Measurements from ENCODE around the gene ATMIN.

DNA sequence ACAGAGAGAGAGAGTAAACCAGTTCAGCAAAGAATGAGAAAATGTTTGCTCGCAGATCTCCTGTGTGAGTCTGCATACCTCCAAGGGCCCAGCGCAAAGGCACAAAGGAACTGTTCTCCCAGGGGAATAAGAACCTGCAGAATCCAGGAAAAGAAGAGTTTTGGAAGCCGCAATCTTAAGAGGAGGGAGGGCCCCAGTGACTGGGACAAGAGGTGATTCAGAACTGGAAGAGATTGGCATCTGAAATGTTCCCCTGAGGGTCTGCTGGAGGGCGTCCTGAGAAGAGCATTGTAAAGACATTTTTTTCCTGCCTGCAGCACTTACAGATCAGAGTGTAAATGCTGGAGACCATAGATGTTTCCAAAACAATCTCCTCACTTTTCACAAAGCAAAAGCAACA lies 6.1 kb downstream of the ATMIN start:
- TF ChIP-seq, protein P1, sequence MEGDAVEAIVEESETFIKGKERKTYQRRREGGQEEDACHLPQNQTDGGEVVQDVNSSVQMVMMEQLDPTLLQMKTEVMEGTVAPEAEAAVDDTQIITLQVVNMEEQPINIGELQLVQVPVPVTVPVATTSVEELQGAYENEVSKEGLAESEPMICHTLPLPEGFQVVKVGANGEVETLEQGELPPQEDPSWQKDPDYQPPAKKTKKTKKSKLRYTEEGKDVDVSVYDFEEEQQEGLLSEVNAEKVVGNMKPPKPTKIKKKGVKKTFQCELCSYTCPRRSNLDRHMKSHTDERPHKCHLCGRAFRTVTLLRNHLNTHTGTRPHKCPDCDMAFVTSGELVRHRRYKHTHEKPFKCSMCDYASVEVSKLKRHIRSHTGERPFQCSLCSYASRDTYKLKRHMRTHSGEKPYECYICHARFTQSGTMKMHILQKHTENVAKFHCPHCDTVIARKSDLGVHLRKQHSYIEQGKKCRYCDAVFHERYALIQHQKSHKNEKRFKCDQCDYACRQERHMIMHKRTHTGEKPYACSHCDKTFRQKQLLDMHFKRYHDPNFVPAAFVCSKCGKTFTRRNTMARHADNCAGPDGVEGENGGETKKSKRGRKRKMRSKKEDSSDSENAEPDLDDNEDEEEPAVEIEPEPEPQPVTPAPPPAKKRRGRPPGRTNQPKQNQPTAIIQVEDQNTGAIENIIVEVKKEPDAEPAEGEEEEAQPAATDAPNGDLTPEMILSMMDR (IDR thresholded peaks at IDR 0.05; ENCODE audit: borderline replicate concordance, extremely low read depth, low read length, poor library complexity, severe bottlenecking), result no peak
- no peak for TF ChIP-seq EZH2 (IDR thresholded peaks at IDR 0.05; ENCODE audit: borderline replicate concordance, low read depth, low read length, severe bottlenecking)
